ENCODE measurements around the gene DENND4B. TPM values are rescaled to one million over a fixed set of nuclear protein-coding genes. Genes with fewer than 3 reads are reported as not detected.
"Not testable (repeated sequence)": the region's sequence is repeated elsewhere in the genome, so short reads cannot be mapped to it uniquely, and the experiment has no call there.

Gene DENND4B
- total RNA-seq, 1 donor from 2014 or later, result 11.9 TPM

GRCh38 chr1:153929426-153929825, 17.1 kb downstream of the DENND4B start:
- no peak for DNase-seq (ENCODE audit: low read depth, low spot score)

- peak; percentile 77 for DNase-seq (ENCODE audit: low read depth, low spot score)
These were observed 17.7 kb downstream of the DENND4B start for GRCh38 chr1:153928791-153929341.

- no peak for DNase-seq (ENCODE audit: low read depth, low spot score)
These were observed 18.3 kb downstream of the DENND4B start for GRCh38 chr1:153928245-153928644.

GRCh38 chr1:153926405-153926804, 20.1 kb downstream of the DENND4B start:
- no peak for DNase-seq (ENCODE audit: low read depth, low spot score)

- DNase-seq (ENCODE audit: low read depth, low spot score), result peak; percentile 100
These were observed 23.3 kb downstream of the DENND4B start, which contains the start of gene GATAD2B for GRCh38 chr1:153922972-153923925. GATAD2B (minus strand) TSS chr1:153922972; CDS start chr1:153828347, 94,625 bp downstream.

GRCh38 chr1:153922076-153922971, 24.2 kb downstream of the DENND4B start:
- DNase-seq (ENCODE audit: low read depth, low spot score), result no peak

- DNase-seq (ENCODE audit: low read depth, low spot score), result no peak
These were observed 24.8 kb downstream of the DENND4B start for GRCh38 chr1:153921803-153922075.

- no peak for DNase-seq (ENCODE audit: low read depth, low spot score)
These were observed 25.3 kb downstream of the DENND4B start for GRCh38 chr1:153921080-153921802.

GRCh38 chr1:153919876-153920852, 26.4 kb downstream of the DENND4B start:
- no peak for DNase-seq (ENCODE audit: low read depth, low spot score)

- no peak for DNase-seq (ENCODE audit: low read depth, low spot score)
These were observed 30.2 kb downstream of the DENND4B start for GRCh38 chr1:153916297-153916696.

GRCh38 chr1:153912349-153912748, 34.2 kb downstream of the DENND4B start:
- no peak for DNase-seq (ENCODE audit: low read depth, low spot score)

- not testable (repeated sequence) for DNase-seq (ENCODE audit: low read depth, low spot score)
These were observed 36.0 kb downstream of the DENND4B start for GRCh38 chr1:153910560-153910959.

GRCh38 chr1:153908071-153908470, 38.4 kb downstream of the DENND4B start:
- DNase-seq (ENCODE audit: low read depth, low spot score), result no peak

- DNase-seq (ENCODE audit: low read depth, low spot score), result no peak
These were observed 39.4 kb downstream of the DENND4B start for GRCh38 chr1:153907134-153907533.

- no peak for DNase-seq (ENCODE audit: low read depth, low spot score)
These were observed 40.1 kb downstream of the DENND4B start for GRCh38 chr1:153906396-153906795.

GRCh38 chr1:153905908-153906307, 40.6 kb downstream of the DENND4B start:
- not testable (repeated sequence) for DNase-seq (ENCODE audit: low read depth, low spot score)

- DNase-seq (ENCODE audit: low read depth, low spot score), result no peak
These were observed 42.6 kb downstream of the DENND4B start for GRCh38 chr1:153903841-153904455.

- DNase-seq (ENCODE audit: low read depth, low spot score), result no peak
These were observed 47.0 kb downstream of the DENND4B start for GRCh38 chr1:153899509-153899908.

GRCh38 chr1:153895866-153896265, 50.7 kb downstream of the DENND4B start:
- DNase-seq (ENCODE audit: low read depth, low spot score), result not testable (repeated sequence)
